ENCODE data around the gene DNAH14.

The DNAH14 gene

DNA sequence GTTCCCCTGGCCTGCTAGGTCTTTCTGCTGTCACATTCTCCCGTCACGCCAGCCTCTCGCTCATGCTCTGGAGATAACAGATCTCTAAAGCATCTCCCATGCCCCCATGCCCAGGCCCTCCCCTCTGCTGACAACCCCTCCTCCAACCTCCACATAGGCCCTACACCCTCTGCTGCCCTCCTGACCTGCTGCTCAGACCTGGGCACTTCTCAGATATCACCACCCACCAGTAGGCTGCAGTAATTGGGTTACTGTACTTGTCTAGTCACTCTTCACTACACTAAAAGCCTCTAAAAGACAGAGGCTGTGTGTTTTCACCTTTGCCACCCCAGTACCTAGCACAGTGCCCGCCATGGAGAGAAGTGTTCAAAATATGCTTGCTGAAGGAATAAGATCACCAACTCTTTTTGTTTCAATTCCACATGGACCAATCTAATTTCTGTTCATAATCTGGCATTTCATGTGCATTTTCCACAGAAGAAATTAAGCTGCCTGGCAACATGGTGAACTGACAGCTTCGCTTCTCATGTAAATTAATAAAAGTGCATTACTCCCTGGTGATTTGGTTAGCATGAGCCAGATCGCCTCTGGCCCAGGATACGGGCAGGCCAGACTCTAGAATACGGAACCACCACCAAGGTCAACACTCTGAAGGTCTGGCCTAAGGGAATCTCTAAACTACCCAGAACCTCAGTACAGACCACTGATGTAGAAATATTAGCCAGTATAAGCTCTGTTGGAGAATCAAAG lies 477.7 kb downstream of the DNAH14 start:
- DNase-seq (ENCODE audit: low spot score): no peak

DNA sequence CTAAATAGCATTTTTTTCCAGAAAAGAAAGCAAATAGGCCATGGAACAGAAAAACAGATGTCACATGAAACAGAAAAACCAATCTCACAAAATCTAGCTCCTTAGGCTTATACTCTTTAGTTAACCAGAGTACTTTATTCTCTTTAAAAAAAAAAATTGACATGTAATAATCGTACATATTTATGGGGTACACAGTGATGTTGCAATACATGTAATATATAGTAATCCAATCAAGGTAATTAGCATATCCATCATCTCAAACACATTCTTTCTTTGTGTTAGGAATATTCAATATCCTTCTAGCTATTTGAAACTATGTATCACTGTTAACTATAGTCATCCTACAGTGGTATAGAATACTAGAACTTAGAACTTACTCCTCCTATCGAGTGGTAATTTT lies 478.3 kb downstream of the DNAH14 start:
- DNase-seq (ENCODE audit: low spot score): no peak

DNA sequence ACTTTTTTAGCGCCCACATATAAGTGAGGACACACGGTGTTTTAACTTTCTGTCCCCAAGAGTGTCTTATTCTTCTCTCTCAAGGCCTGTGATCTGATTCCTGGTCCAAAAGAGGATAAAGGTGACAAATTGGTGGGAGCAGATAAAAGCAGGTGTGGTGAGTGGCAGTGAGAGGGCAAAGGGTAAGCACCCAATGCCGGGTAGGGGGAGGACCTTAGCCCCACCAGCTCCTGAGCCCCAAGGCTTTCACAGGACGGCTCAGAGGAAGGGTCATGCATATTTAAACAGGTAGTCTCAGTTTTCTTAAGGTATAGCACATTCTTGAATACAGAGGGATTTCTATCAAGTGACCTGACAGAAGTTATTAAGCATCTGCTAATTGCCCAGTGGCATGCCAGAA lies 478.8 kb downstream of the DNAH14 start:
- no peak for DNase-seq (ENCODE audit: low spot score)

DNA sequence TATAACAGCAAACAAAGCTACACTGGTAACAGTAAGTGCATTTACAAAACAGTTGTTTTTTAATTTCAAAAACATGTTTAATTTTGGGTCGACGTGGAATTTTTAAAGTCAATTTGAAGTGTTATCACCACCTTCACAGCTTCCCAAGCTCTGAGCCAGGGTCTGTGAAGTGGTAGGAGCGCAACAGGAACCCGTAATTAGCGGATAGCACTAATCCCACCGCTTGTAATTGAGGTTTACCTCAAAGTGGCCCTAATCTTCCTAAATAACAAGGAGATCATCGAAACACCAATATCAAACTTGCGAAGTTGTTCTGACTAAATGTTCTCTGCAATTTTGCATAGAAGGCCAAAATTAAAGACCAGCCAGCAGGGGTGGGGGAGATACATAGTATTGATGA lies 479.6 kb downstream of the DNAH14 start:
- DNase-seq (ENCODE audit: low spot score): no peak

DNA sequence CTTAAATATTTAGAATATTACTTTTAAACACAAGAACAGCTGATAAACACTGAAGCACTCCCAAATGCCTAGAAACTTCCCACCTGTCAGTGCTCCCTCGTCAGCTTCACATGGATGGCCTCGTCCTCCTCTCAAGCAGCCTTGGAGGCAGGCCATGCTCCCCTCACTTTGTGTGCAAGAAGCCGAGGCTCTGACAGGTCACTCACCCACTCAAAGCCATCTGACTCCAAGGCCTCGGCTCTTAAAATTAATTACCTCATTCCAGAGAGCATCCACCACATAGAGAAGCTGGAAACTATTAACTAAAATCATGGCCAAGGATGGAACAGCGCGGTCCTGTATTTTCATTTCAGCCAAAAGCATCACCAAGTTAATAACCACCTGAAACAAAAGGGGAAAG lies 480.6 kb downstream of the DNAH14 start:
- no peak for DNase-seq (ENCODE audit: low spot score)

DNA sequence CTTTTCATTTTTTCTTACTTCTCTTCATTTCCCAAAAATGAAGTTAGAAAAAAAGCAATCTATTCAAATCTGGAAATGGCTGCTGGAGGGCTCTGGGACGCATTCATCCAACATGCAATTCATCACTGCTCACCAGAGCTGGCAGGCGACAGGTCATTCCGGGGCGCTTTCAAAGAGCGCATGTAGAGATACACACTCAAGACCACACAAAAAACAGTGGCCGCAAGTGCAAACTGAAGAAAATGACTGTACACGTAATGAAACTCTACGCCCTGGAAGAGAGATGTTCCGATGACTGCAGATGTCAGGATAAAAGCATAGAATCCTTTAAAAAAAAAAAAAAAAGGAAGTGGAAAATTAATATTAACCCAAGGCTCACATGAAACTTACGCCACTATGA lies 482.8 kb downstream of the DNAH14 start:
- no peak for DNase-seq (ENCODE audit: low spot score)

DNA sequence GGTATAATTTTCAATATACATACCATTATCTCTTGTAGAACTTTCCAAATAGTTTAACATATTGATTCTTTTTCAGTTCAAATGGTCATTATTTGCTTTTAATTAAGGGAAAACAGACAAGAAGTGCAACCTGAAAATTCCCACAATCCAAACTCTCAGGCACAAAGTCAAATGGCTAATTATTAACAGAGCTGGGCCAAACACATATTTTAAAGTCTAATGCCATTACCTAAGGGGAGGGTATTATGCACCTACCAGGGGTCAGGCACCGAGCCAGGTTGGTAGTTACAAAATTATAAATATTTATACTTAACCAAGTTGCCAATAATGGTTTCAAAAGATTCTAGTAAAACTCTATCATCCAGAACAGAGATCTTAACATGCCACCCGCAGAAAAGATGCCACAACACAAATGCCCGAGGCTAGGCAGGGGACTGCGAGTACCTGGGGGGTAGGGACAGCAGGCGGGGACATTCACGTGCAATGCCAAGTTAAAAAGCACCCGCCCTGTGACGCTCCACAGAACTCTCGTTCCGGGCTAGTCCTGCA lies 483.4 kb downstream of the DNAH14 start:
- DNase-seq (ENCODE audit: low spot score): no peak

DNA sequence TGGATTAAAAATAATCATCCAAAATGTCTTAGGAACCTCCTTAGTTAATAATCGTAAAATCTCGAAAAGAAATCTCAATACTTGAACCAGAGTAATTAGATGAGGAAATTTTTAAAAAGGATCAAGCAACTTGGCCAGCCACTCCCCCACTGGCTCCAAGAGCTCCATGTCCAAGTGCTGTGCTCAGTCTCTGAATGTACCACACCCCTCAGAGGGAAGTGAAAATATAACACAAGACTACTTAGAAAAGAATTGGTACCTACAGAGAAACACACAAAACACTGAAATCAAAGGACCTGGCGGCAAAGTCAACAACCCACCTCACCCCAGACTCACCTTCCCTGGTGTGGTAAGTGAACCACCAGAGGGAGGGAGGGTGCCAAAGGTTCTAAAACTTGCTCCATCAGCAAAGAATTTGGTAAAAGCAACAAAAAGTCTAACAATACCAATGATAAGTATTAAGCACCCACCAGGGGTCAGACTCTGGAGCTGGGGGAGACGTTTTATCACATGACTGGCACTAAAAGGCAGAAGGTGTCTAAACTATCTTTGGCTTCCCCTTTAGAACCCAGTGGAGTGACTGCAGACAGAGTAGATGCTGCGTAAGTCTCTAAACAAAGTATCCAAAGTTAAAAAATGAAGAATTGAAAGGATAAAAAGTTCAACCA lies 484.4 kb downstream of the DNAH14 start:
- DNase-seq (ENCODE audit: low spot score): no peak

DNA sequence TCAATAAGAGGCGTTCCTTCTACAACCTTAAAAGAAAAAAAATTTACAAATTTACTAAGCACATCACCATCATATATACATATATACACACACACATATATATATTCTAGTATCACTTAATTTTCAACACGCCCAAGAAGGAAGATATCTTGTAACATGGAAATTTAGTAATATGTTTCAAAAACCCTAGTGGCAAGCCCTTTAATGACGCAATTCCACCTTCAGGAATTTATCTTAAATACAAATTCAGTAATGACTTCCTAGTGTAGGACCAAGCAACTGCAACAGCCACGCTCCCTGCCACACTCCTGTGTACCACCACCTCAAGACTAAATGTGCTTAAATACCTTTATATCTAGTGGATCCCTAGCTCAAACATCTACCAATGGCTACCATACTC lies 485.8 kb downstream of the DNAH14 start:
- DNase-seq (ENCODE audit: low spot score): no peak

DNA sequence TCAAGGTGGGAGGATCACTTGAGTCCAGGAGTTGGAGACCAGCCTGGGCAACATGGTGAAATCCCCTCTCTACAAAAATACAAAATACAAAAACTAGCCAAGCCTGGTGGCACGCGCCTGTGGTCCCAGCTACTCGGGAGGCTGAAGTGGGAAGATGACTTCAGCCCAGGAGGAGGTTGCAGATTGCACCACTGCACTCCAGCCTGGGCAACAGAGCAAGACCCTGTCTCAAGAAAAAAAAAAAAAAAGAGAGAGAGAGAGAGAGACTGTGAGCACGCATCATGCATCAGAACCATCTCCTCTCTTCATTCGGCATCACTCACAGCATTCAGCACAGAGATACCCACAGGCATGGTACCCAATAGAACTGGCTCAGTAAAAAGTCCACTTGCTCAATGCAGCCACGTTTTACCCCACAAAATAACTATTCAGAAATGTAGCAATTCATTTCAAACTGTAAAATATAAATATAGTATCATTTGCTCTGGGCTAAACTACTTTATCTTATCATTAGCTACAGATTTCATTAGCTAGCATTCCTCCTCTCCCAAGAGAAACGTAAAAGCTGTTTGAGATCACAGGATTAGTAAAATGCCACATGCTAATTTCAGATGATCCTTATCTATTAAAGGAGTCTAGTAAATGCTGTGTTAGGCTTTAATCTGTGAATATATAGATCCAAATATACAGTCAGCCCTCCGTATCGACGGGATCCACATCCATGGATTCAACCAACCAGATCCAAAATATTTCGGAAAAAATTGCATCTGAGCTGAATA lies 486.7 kb downstream of the DNAH14 start:
- DNase-seq (ENCODE audit: low spot score): no peak

DNA sequence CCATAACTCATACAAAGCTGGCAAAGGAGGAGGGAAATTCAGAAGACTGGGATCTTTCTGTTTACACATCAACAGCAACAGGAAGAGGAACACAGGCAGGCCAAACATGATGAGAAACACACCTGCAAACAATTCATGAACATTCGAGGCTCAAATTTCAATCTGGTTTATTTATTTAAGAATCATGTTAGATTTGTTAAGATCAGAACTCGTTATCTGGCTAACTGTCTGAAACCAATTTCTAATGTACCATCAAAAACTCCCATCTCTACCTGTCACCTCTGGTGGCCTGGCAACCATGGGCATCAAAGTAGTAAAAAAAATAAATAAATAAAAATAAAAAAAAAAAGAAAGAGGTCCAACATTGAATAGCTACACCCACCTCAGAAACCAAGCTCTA lies 488.6 kb downstream of the DNAH14 start:
- no peak for DNase-seq (ENCODE audit: low spot score)

DNA sequence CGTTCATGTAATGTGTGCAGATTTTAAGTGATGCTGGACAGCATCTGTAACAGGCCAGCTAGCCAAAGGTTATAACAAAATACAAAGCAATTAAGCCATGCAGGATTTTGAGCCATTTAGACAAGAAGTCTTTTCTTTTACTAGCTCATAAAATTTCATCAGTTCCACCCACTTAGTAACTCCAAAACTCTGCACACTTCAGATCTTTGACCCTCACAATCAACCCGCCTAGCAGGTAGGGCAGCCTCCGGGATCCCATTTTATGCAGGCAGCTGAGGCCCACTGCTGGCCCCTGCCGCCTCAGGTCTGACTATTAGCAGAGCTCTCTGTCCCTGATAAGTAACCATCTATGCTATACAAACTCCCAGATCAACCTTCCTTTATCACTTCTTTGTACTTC lies 489.1 kb downstream of the DNAH14 start:
- DNase-seq (ENCODE audit: low spot score): no peak

DNA sequence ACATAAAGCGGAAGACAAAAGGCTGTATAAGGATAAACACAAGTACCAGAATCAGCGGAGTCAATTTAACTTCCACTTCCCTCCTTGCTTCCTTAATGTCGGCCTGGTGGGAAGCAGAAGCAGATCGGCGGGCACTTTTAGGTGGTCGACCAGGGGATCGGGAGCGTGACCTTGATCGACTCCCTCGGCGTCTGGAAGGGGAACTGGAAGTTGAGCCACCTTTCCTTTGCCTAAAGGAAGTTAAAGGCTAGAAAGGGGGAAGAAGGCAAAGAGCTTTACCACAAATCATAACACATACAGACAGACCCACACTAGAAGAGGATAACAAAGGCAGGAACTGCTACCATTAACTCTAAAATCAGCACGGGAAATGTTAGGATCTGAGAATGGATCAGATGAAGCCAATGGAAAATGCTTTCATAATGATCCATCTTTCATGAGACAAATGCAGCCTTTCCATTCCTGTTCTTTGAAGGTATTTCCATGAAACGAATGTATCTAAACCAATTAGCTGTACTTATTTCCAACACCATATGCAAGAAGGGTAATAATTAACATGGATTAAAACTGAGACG lies 492.6 kb downstream of the DNAH14 start:
- no peak for DNase-seq (ENCODE audit: low spot score)

DNA sequence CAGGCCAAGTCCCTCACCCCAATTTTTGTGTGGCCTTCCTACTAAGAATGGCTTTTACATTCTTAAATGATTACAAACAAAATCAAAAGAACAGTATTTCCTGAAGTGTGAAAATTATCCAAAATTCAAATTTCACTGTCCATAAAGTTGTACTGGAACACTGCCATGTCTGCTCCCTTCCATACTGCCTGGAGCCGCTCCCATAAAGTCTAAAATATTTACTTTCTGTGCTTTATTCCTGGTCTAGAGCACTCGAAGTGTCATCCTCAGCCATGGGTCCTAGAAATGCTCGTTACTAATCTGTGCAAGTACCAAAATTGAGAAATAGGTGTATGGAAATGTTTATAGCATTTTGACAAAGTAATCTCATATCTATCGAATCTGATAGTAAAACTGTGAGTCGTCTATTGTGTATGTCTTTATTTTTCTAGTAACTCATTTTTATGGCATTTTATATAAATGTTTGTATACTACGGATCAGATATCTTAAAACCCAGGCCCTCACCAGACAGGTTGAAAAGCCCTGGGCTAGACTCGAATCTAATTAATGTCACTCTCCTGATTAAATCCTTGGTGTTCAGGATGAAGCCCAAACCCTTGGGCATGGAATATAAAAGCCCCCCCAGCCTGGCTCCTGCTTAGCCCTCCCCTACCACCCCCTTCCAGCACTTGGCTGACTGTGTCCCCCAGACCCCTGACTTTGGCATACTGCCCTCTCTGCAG lies 493.5 kb downstream of the DNAH14 start:
- DNase-seq (ENCODE audit: low spot score): no peak

DNA sequence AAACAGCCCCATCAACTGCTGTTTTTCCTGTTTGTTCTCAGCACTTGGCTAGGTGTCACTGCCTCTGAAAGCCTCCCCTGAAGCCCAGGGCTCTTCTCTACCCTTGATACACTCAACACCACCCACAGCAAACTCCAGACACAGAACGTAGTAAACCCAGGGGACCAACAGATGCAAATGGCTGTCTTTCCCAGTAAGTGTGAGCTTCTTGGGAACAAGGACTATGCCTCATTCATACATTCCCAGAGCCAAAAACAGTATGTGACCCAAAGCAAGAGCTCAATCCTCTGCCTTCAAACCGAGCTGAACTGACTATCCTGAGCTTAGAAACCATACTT lies 494.0 kb downstream of the DNAH14 start:
- DNase-seq (ENCODE audit: low spot score): no peak

DNA sequence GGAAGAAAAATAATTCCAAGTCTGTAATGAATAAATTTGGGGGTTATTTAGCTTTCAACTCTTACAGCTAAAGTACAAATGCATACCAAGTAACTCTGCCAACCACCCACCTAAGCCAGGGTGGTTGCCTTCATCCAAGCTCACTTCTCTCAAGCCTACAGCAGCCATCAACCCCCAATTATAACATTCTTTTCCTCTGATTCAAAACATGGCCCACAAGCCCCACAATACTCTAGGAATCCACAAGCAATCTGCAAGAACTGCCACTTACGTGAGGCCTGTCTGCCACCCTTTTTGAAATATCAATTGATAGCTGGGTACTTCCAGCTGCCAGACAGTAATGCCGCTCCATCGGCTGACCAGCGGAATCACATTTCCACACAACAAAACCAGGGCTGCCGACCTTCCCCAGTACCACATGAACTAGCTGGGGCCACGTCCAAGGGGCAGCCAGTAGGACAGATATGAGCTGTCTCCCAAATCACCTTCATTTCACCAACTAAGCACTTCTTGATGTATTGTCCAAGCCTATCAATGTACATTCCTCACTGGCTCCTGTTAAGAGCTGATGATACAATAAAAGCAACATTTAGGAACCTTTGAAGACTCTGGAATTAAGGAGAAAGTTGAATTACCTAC lies 495.2 kb downstream of the DNAH14 start:
- DNase-seq (ENCODE audit: low spot score): no peak

DNA sequence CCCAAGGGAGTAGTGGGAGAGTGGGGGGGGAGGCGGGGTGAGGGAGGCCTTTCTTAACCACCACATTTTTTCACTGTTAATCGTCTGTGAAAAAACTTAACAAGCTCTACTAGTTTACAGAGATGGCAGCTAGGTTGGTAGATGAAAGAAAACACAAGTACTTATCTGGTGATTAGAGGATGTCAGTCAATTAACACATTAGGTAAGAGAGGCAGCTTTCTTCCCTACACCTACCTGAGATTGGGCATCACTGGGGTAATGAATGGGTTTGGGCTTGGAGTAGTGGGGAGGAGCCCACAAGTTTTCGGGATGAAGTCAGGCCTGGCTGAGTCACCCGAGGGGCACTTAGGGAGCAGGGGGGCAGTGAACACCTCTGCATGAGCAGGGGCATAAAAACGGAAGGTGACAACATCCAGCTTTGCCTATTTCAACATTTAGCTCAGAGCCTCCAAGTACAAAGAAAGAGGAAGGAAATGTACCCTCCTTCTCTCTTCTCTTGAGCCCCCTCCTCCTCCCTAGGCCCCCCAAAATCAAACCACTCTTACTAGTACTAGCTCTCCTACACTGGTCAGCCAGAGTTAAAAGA lies 495.8 kb downstream of the DNAH14 start:
- peak; percentile 48 for DNase-seq (ENCODE audit: low spot score)

DNA sequence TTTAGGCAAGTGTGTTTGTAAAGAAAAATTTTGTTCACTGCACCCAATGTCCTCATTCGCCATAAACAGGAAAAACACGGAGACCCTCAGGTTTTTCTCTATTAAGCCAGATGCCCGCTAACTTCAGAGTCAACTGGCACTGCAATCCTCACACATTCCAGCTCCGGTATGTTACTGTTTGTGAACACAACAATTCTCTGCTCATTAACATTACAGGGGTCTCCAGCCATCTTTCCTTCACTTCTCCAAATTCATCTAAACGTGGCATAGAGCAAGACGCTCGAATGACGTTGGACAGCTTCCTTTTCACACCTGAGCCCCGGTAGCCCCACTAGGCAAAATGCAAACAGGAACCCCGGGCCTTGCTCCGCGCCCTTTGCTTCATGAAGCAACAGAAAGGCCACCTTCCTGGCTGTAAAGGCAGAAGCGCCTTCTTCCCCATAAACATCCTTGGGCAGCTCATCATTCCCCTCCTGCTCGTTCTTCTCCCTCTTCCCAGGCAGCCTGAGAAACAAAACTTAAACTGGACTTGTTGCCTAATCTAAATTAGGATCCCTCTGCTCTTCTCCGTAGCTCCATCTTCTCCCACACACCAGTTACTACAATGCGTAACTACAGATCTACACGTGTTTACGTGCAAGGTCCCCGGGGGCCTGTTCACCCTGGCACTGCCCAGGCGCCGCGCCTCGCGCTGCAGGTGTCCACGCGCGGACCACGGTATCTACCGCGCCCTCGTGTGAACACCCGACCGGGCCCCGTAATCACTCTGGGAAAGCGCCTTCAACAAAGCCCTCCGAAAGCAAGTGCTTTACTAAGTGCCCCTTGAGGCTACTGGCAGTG lies 497.1 kb downstream of the DNAH14 start:
- DNase-seq (ENCODE audit: low spot score): peak; percentile 45

DNA sequence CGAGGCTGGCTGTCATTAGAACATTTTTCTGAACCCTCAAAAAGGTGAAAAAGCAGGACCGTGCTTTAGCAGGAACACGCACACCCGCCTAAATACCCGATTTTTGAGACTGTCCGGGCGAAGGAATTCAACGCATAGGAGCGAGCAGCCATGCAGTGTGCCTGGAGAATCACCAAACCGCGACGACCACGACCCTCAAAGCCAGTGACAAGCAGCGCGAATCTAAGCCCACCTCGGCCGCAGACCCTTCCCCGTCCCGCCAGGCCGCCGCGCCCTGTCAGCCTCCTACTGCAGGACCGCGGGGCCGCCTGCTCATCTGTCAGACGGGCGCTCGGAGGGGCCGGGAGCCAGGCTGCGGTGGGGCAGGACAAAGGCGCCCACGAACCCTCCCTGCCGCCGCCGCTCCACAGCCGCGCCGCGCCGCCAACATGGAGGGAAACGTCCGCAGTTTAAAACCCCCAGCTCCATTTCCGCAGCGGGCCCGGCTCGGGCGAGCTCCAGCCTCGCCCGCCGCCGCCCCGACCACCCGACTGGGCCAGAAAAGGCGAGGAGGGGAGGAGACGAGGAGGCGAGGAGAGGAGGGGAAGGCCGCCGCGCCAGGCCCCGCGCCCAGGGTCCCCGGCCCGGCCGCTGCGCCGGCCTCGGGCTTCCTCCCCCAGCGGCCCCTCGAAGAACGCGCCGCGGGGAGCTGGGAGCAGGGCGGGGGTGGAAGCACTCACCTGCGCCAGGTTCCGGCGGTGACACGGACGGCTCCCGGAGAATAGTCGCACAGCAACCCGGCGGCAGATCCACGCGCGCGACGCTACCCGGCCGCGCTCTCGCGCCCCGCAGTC lies 498.0 kb downstream of the DNAH14 start, which contains the start of gene LBR:
Gene LBR, minus strand, starts transcription at position 804 of the 833 bp plus-strand sequence. CDS start 3,963 bp downstream, outside the sequence.
- no peak for DNase-seq (ENCODE audit: low spot score)

Measured in RKO (cell line).